Transverse colon (tissue), 3 donors: ENCODE results near the gene SLC3A2.

Source experiments
- EP300 ChIP-seq: sonication (generic); formaldehyde crosslinking; IDR thresholded peaks from one replicate; pipeline ENCODE4 v1.6.1; 2017; ENCODE audit warnings: antibody characterized with exemption, low read depth
- POLR2A ChIP-seq: fragments of 450-650 bp; IDR thresholded peaks from one replicate; pipeline ENCODE4 v1.6.1; 2016; ENCODE audit warnings: antibody characterized with exemption, mild to moderate bottlenecking, moderate library complexity
- TF ChIP-seq, protein P1 (sequence below), 5 experiments: fragments of 200-600 bp in 3 of 5; fragments of 450-650 bp in 2 of 5; sonication (generic) in 3 of 5; IDR thresholded peaks; 1 replicate in 2 of 5; 2 replicates in 3 of 5; pipeline ENCODE4 v1.5.1; 2016 to 2017; ENCODE audit warnings: antibody characterized with exemption in 5 of 5, inconsistent platforms in 3 of 5, mild to moderate bottlenecking in 2 of 5, moderate library complexity in 1 of 5

DNA sequence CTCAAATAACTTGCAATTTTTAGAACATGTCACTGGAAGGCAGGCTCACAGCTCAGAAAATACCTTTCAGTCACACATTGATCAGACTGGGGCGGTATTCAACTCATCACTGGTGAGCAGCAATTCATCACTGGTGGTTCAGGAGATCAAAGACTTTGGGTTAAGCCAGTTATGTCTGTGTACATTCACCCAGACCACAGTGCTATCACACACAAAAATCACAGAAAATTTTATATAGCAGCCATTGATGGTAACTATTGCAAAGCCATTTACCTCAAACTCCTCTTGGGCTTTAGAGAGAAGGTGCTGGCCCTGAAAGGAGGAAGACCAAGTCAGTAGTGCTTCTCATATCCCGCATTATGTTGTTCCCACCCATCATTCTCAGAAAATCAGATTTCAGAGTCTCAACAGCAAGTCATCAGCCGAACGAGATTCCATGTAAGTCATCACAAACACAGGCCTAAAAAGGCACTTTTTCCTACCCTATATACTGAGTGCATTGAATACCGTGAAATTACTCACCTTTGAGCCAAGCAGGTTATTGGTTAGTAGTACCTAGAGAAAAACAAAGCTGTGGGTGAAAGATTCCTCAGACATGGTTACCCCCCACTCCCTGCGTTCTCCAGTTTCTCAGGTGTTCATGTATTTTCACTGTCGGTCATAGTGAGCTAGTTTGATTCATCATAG, 27.3 kb upstream of the SLC3A2 start:
- TF ChIP-seq, protein P1, sequence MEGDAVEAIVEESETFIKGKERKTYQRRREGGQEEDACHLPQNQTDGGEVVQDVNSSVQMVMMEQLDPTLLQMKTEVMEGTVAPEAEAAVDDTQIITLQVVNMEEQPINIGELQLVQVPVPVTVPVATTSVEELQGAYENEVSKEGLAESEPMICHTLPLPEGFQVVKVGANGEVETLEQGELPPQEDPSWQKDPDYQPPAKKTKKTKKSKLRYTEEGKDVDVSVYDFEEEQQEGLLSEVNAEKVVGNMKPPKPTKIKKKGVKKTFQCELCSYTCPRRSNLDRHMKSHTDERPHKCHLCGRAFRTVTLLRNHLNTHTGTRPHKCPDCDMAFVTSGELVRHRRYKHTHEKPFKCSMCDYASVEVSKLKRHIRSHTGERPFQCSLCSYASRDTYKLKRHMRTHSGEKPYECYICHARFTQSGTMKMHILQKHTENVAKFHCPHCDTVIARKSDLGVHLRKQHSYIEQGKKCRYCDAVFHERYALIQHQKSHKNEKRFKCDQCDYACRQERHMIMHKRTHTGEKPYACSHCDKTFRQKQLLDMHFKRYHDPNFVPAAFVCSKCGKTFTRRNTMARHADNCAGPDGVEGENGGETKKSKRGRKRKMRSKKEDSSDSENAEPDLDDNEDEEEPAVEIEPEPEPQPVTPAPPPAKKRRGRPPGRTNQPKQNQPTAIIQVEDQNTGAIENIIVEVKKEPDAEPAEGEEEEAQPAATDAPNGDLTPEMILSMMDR (IDR thresholded peaks at IDR 0.05), result no peak
- no peak for TF ChIP-seq POLR2A
- TF ChIP-seq EP300, result no peak
